ENCODE measurements around the gene MRPL11.
A peak's percentile ranks its signal among the peaks of the same experiment; 100 is the strongest.

The MRPL11 gene

DNA sequence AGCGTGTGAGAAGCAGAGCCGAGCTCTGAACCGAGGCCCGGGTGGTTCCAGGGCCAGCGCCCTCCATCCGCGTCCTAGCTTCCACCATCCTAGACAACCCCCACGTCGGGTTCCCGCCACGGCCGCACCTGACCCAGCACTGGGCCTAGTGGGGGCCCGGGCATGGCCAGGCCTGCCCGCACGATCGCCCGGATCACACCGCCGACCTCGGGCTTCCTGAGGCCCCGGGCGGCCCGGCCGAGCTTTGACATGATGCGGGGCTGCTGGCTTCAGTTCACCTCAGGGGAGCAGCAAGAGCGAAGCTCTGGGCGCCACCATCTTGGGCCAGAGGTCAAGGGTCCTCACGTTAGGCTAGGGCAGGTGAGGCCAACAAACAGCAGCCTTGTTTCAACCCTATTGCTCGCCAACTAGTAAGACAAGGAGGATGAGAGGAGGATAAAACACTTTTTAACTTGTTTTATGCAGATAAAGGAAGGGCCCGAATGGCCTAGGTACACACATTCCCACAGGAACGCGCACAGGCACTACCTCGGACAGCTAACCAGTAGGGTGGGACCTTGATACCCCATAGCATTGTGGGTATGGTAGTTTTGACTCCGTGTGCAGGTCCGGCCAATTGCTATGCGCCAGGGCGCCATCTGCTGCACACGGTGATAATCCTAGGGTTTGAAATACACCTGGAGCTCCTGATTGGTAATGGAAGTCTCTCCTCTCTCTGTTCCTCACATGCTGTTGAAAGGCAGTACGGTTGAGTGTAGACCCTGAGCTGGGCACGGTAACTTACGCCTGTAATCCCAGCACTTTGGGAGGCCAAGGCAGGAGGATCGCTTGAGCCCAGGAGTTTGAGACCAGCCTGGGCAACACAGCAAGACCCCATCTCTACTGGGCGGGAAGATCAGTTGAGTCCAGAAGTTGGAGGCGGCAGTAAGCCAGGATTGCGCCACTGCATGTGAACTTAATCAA lies at the start of gene MRPL11:
Gene MRPL11, minus strand, starts transcription at position 345 of the 963 bp plus-strand sequence. Its CDS starts 94 bp downstream, at position 251.
- H3K9ac ChIP-seq (ENCODE audit: low read length): peak within 1 kb of the TSS; percentile 75
- no peaks in the 10 kb centered on the region for H3F3A ChIP-seq (ENCODE audit: insufficient read depth, low read length)
- H3K9me2 ChIP-seq (replicated peaks; ENCODE audit: insufficient read depth, low read length): no peaks in the 10 kb centered on the region
- 0 out of 2 replicates have a peak, but pooled peaks cover 6% of the 10 kb centered on the region for H3K36me3 ChIP-seq (replicated peaks; ENCODE audit: insufficient read depth, low read length)
- H3K4me2 ChIP-seq (ENCODE audit: low read depth, low read length): peak within 1 kb of the TSS; percentile 70
- DNase-seq: peak; percentile 95
- H4K20me1 ChIP-seq (ENCODE audit: insufficient read depth, low read length): no peaks in the 10 kb centered on the region
- no peaks in the 10 kb centered on the region for H3K4me1 ChIP-seq (ENCODE audit: low read length)
- H3K79me2 ChIP-seq (ENCODE audit: low read length): peaks cover 9% of the 10 kb centered on the region
- no peaks in the 10 kb centered on the region for H3K9me3 ChIP-seq (replicated peaks; ENCODE audit: insufficient read depth, low read length)
- peak within 1 kb of the TSS; percentile 67 for H3K27ac ChIP-seq (ENCODE audit: low read length)
- H2AFZ ChIP-seq (ENCODE audit: low read length): peak within 1 kb of the TSS; percentile 86
- peak within 1 kb of the TSS; percentile 97 for H3K4me3 ChIP-seq (ENCODE audit: low read length)
- TF ChIP-seq EZH2phosphoT487 (IDR thresholded peaks at IDR 0.05; ENCODE audit: low read length): no peak
- TF ChIP-seq, protein P1, sequence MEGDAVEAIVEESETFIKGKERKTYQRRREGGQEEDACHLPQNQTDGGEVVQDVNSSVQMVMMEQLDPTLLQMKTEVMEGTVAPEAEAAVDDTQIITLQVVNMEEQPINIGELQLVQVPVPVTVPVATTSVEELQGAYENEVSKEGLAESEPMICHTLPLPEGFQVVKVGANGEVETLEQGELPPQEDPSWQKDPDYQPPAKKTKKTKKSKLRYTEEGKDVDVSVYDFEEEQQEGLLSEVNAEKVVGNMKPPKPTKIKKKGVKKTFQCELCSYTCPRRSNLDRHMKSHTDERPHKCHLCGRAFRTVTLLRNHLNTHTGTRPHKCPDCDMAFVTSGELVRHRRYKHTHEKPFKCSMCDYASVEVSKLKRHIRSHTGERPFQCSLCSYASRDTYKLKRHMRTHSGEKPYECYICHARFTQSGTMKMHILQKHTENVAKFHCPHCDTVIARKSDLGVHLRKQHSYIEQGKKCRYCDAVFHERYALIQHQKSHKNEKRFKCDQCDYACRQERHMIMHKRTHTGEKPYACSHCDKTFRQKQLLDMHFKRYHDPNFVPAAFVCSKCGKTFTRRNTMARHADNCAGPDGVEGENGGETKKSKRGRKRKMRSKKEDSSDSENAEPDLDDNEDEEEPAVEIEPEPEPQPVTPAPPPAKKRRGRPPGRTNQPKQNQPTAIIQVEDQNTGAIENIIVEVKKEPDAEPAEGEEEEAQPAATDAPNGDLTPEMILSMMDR (IDR thresholded peaks at IDR 0.05; ENCODE audit: low read length): peak; percentile 78
- H3K27me3 ChIP-seq (replicated peaks; ENCODE audit: insufficient read depth, low read length): peaks cover 32% of the 10 kb centered on the region

DNA sequence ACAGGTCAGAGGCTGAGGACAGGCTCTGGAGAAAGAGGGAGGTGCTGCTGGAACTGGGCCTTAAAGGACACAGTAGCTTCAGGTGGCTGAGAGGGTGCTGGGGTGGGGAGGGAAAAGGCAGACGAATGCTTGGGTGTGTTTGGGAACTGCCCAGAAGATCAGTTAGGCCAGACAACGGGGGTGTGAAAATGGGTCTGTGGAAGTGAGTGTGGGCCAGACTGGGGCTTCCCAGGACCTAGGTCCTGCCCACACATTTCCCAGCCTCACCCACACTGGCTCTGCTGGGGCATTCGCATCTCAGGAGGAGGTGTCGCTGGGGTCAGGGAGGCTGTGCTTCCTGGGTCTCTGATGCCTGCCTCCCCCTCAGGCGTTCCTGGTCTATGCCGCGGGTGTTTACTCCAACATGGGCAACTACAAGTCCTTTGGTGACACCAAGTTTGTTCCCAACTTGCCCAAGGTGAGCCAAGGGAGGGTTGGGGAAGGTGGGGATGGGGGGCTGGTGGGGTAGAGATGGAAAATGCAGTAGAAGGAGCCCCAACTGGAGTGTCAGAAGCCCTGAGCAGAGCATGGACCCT lies 46.2 kb upstream of the MRPL11 start:
- Histone ChIP-seq H3K9me2 (replicated peaks; ENCODE audit: insufficient read depth, low read length) (no peaks in the 10 kb centered on the region), H3K27ac (ENCODE audit: low read length) (no peak overlapping the region), H3F3A (ENCODE audit: insufficient read depth, low read length) (no peaks in the 10 kb centered on the region), H3K4me3 (ENCODE audit: low read length) (no peak overlapping the region), H3K36me3 (replicated peaks; ENCODE audit: insufficient read depth, low read length) (no peaks in the 10 kb centered on the region), H3K4me2 (ENCODE audit: low read depth, low read length) (no peak overlapping the region), H3K9ac (ENCODE audit: low read length) (no peak overlapping the region), H3K9me3 (replicated peaks; ENCODE audit: insufficient read depth, low read length) (no peaks in the 10 kb centered on the region), H3K79me2 (ENCODE audit: low read length) (peaks cover 16% of the 10 kb centered on the region), H3K27me3 (replicated peaks; ENCODE audit: insufficient read depth, low read length) (no peaks in the 10 kb centered on the region), H3K4me1 (ENCODE audit: low read length) (no peaks in the 10 kb centered on the region), H4K20me1 (ENCODE audit: insufficient read depth, low read length) (no peaks in the 10 kb centered on the region), H2AFZ (ENCODE audit: low read length) (no peak overlapping the region)
- TF ChIP-seq, protein P1 (IDR thresholded peaks at IDR 0.05; ENCODE audit: low read length): no peak
- TF ChIP-seq EZH2 (optimal IDR thresholded peaks at IDR 0.05; ENCODE audit: low read depth, low read length) (no peak), EZH2phosphoT487 (IDR thresholded peaks at IDR 0.05; ENCODE audit: low read length) (no peak)
- no peak for DNase-seq

DNA sequence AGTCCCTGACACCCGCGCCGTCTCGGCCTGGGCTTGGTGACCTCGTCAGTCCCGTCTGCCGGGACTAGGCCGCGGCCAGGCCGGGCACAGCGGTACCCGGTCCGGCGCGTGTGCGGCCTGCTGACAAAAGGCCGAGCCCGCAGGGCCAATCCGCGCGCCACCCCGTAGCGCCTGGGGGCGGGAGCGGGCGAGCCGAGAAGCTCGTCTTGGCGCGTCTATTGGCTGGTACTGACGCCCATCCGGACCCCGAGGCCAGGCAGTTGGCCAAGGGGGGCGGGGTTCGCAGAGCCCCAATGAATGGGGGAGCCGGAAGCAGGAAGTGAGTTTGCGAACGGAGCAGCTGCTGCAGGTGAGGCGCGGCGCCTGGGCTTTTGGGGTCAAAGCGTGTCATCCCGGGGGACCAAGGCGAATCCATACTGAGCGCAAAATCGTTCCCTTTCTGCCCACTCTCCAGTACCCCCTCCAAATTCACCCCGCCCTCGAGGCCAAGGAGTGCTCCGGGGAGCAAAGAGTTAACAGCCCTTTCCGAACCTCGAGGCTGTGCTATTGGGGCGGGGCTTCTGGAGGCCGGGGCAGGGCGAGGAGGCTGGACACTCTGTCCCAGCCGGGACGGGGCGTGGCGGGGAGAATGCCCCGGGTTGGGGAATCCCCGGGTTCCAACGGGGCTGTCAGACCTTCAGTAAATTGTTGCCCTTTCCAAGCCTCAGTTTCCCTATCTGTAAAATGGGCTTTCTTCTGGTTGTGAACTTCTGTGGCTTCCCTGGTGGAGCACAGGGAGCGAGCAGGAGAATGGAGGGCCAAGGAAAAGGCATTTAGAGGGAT lies 41.7 kb upstream of the MRPL11 start, which contains the start of gene DPP3:
Gene DPP3, plus strand, starts transcription at position 318 of the 822 bp plus-strand sequence. CDS start 1,767 bp downstream, outside the sequence.
- peaks cover 30% of the 10 kb centered on the region for H3K79me2 ChIP-seq (ENCODE audit: low read length)
- H3K9ac ChIP-seq (ENCODE audit: low read length): peak within 1 kb of the TSS; percentile 99
- H3K4me3 ChIP-seq (ENCODE audit: low read length): peak within 1 kb of the TSS; percentile 99
- no peaks in the 10 kb centered on the region for H3K36me3 ChIP-seq (replicated peaks; ENCODE audit: insufficient read depth, low read length)
- H3K9me3 ChIP-seq (replicated peaks; ENCODE audit: insufficient read depth, low read length): no peaks in the 10 kb centered on the region
- H4K20me1 ChIP-seq (ENCODE audit: insufficient read depth, low read length): 0 out of 2 replicates have a peak, but pooled peaks cover 3% of the 10 kb centered on the region
- H3K9me2 ChIP-seq (replicated peaks; ENCODE audit: insufficient read depth, low read length): no peaks in the 10 kb centered on the region
- DNase-seq: peak; percentile 99
- no peaks in the 10 kb centered on the region for H3K27me3 ChIP-seq (replicated peaks; ENCODE audit: insufficient read depth, low read length)
- H3K27ac ChIP-seq (ENCODE audit: low read length): peak within 1 kb of the TSS; percentile 69
- TF ChIP-seq, protein P1 (IDR thresholded peaks at IDR 0.05; ENCODE audit: low read length): no peak
- TF ChIP-seq EZH2 (optimal IDR thresholded peaks at IDR 0.05; ENCODE audit: low read depth, low read length) (no peak), EZH2phosphoT487 (IDR thresholded peaks at IDR 0.05; ENCODE audit: low read length) (no peak)
- peak within 1 kb of the TSS; percentile 81 for H2AFZ ChIP-seq (ENCODE audit: low read length)
- no peaks in the 10 kb centered on the region for H3F3A ChIP-seq (ENCODE audit: insufficient read depth, low read length)
- no peaks in the 10 kb centered on the region for H3K4me1 ChIP-seq (ENCODE audit: low read length)
- H3K4me2 ChIP-seq (ENCODE audit: low read depth, low read length): peak within 1 kb of the TSS; percentile 86
